ENCODE results near the gene ASCL3. TPM values are rescaled to one million over a fixed set of nuclear protein-coding genes. Genes with fewer than 3 reads are reported as not detected.
"Not testable (repeated sequence)": the region's sequence is repeated elsewhere in the genome, so short reads cannot be mapped to it uniquely, and the experiment has no call there.

Gene ASCL3
- polyA plus RNA-seq, 1 experiment, result not detected

- Histone ChIP-seq H3K4me3 (ENCODE audit: low read depth, low read length) (no peak overlapping the region), H3K27me3 (ENCODE audit: control insufficient read depth, insufficient read depth, low read length) (no peaks in the 10 kb centered on the region), H3K27ac (ENCODE audit: low read depth, low read length) (no peak overlapping the region), H3K9me3 (ENCODE audit: control insufficient read depth, insufficient read depth, low read length) (no peaks in the 10 kb centered on the region)
- DNase-seq (ENCODE audit: low read depth, low spot score), result no peak
- TF ChIP-seq CTCF (IDR thresholded peaks at IDR 0.05; ENCODE audit: low read depth, low read length), result no peak
- ChIA-PET POLR2A (no interaction called here), CTCF (interaction anchor here (1.0 kb wide), 1 partner anchor 152 kb away, joined by 7 read pairs; no protein-coding TSS in a partner anchor)
Observed at GRCh38 chr11:8985462-8985861, 42.6 kb upstream of the ASCL3 start.

GRCh38 chr11:8983552-8983951 lies 40.7 kb upstream of the ASCL3 start:
- DNase-seq (ENCODE audit: low read depth, low spot score), result no peak
- no peaks in the 10 kb centered on the region for H3K27me3 ChIP-seq (ENCODE audit: control insufficient read depth, insufficient read depth, low read length)
- TF ChIP-seq CTCF (IDR thresholded peaks at IDR 0.05; ENCODE audit: low read depth, low read length), result no peak
- H3K9me3 ChIP-seq (ENCODE audit: control insufficient read depth, insufficient read depth, low read length), result no peaks in the 10 kb centered on the region
- H3K27ac ChIP-seq (ENCODE audit: low read depth, low read length), result no peak overlapping the region
- CTCF ChIA-PET, result interaction anchor here (0.6 kb wide), 1 partner anchor 40 kb away, joined by 5 read pairs; no protein-coding TSS in a partner anchor
- no peak overlapping the region for H3K4me3 ChIP-seq (ENCODE audit: low read depth, low read length)
- POLR2A ChIA-PET, result no interaction called here

- H3K27ac ChIP-seq (ENCODE audit: low read depth, low read length), result no peak overlapping the region
- POLR2A ChIA-PET, result no interaction called here
- H3K4me3 ChIP-seq (ENCODE audit: low read depth, low read length), result no peak overlapping the region
- CTCF ChIA-PET, result interaction anchor here (1.2 kb wide), 1 partner anchor 157 kb away, joined by 7 read pairs; no protein-coding TSS in a partner anchor
- TF ChIP-seq CTCF (IDR thresholded peaks at IDR 0.05; ENCODE audit: low read depth, low read length), result no peak
- no peaks in the 10 kb centered on the region for H3K27me3 ChIP-seq (ENCODE audit: control insufficient read depth, insufficient read depth, low read length)
- no peaks in the 10 kb centered on the region for H3K9me3 ChIP-seq (ENCODE audit: control insufficient read depth, insufficient read depth, low read length)
- DNase-seq (ENCODE audit: low read depth, low spot score), result no peak
Observed at GRCh38 chr11:8980485-8980884, 37.7 kb upstream of the ASCL3 start.

GRCh38 chr11:8979365-8979764 lies 36.5 kb upstream of the ASCL3 start:
- H3K27ac ChIP-seq (ENCODE audit: low read depth, low read length); H3K9me3 ChIP-seq (ENCODE audit: control insufficient read depth, insufficient read depth, low read length); H3K4me3 ChIP-seq (ENCODE audit: low read depth, low read length); DNase-seq (ENCODE audit: low read depth, low spot score); H3K27me3 ChIP-seq (ENCODE audit: control insufficient read depth, insufficient read depth, low read length); POLR2A ChIA-PET: not testable (repeated sequence)
- CTCF ChIA-PET, result interaction anchor here (1.2 kb wide), 1 partner anchor 158 kb away, joined by 7 read pairs; no protein-coding TSS in a partner anchor

- Histone ChIP-seq H3K27ac (ENCODE audit: low read depth, low read length) (no peak overlapping the region), H3K4me3 (ENCODE audit: low read depth, low read length) (no peak overlapping the region), H3K9me3 (ENCODE audit: control insufficient read depth, insufficient read depth, low read length) (no peaks in the 10 kb centered on the region), H3K27me3 (ENCODE audit: control insufficient read depth, insufficient read depth, low read length) (no peaks in the 10 kb centered on the region)
- ChIA-PET POLR2A (no interaction called here), CTCF (no interaction called here)
- no peak for DNase-seq (ENCODE audit: low read depth, low spot score)
- no peak for TF ChIP-seq CTCF (IDR thresholded peaks at IDR 0.05; ENCODE audit: low read depth, low read length)
Observed at GRCh38 chr11:8973121-8973520, 30.3 kb upstream of the ASCL3 start.

- no peak for DNase-seq (ENCODE audit: low read depth, low spot score)
- ChIA-PET POLR2A (no interaction called here), CTCF (interaction anchor here (1.3 kb wide), 1 partner anchor 166 kb away, joined by 5 read pairs; no protein-coding TSS in a partner anchor)
- H3K27me3 ChIP-seq (ENCODE audit: control insufficient read depth, insufficient read depth, low read length), result no peaks in the 10 kb centered on the region
- no peak overlapping the region for H3K27ac ChIP-seq (ENCODE audit: low read depth, low read length)
- no peak overlapping the region for H3K4me3 ChIP-seq (ENCODE audit: low read depth, low read length)
- H3K9me3 ChIP-seq (ENCODE audit: control insufficient read depth, insufficient read depth, low read length), result no peaks in the 10 kb centered on the region
- no peak for TF ChIP-seq CTCF (IDR thresholded peaks at IDR 0.05; ENCODE audit: low read depth, low read length)
Observed at GRCh38 chr11:8971924-8972316, 29.1 kb upstream of the ASCL3 start.

All from AG04450 (cell line).